CD4-positive, alpha-beta T cell treated with Interferon alpha-2 for 1 hour (primary cell): ENCODE results near the gene LARP1.

Experiments
- DNase-seq, 2 donors: peaks; one replicate each; pipeline ENCODE4 v3.0.0-alpha.2; 2020 to 2022

LARP1 gene

DNA sequence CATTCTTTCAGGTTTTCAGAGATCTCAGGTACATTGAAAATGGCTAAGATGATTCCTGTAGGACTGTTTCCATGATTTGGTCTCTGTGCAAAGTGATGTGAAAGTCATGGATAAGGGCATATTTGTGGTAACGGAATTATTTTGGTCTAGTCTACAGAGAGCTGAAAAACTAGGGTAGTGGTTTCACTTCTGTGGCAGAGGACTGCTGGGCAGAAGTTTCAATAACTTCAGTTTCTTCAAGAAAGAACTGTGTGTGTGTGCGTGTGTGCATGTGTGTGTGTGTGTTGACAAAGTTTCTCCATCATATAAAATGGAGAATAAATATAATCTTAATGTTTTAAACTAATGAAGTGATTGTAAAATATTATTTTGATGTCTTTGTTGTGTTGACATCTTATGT is 107.6 kb downstream of the LARP1 start:
- DNase-seq = peak in 1 of 2 donors; percentile 7

DNA sequence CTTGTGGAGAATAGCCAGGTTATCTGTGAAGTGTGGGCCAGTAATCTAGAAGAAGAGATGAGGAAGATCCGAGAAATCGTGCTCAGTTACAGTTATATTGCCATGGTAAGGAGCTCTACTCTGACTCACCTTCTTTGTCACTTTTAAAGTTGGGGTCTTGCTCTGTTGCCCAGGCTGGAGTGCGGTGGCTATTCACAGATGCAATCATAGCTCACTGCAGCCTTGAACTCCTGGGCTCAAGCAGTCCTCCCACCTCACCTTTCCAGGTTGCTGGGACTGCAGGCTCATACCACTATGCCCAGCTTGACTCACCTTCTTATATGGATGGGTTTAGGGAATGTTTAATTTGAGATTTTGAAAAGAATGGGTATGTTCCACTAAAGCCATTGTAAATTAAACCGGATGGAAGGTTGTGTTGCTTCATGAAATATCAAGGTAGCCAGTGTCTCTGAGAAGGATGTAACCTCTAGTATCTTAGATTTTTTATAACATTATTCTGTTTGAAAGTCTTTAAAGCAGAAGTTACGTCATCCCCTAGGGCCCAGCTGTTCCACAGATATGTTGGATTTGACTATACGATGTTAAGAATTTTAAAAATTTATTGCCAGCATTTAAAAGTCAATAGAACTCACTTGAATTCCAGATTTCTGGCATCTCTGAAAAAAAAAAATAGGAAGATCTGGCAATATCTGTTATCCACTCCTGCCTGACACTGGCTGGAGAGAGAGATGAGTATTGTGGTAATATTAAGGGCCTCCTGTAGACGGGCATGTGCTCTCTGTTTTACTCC is 108.3 kb downstream of the LARP1 start:
- DNase-seq = no peak

GRCh38 chr5:154865466-154866184 is 110.4 kb downstream of the LARP1 start:
- no peak for DNase-seq

GRCh38 chr5:154866841-154867240 is 111.7 kb downstream of the LARP1 start:
- DNase-seq = no peak
